ENCODE data around the gene MVP. TPM values are rescaled to one million over a fixed set of nuclear protein-coding genes. Genes with fewer than 3 reads are reported as not detected.

MVP gene
- total RNA-seq, 1 donor from 2014 or later, result 2.4 TPM

- H3K4me1 ChIP-seq, result no peaks in the 10 kb centered on the region
- H3K9me3 Mint-ChIP-seq, result no peaks in the 10 kb centered on the region
- H3K4me2 ChIP-seq, result no peak overlapping the region
- DNase-seq (ENCODE audit: low spot score), result no peak
- H3K79me2 ChIP-seq (ENCODE audit: low read depth), result no peaks in the 10 kb centered on the region
- H3K27me3 ChIP-seq, result no peaks in the 10 kb centered on the region
- no peaks in the 10 kb centered on the region for H3K36me3 Mint-ChIP-seq
- H3K9ac ChIP-seq, result no peak overlapping the region
- peaks cover 15% of the 10 kb centered on the region for H3K4me1 Mint-ChIP-seq
- TF ChIP-seq CTCF (IDR thresholded peaks at IDR 0.05) (no peak), EZH2 (IDR thresholded peaks at IDR 0.05) (no peak), EZH2phosphoT487 (IDR thresholded peaks at IDR 0.05) (no peak)
- no peak overlapping the region for H3K4me3 Mint-ChIP-seq
- no peaks in the 10 kb centered on the region for H3K36me3 ChIP-seq
- H3K27ac ChIP-seq, result no peak overlapping the region
- peaks cover 7% of the 10 kb centered on the region for H3K27me3 Mint-ChIP-seq (ENCODE audit: insufficient read depth, low read depth)
- H3K9me3 ChIP-seq (ENCODE audit: low read depth), result no peaks in the 10 kb centered on the region
- no peaks in the 10 kb centered on the region for H4K20me1 ChIP-seq (ENCODE audit: low read depth)
- no peak overlapping the region for H3K4me3 ChIP-seq
- no peaks in the 10 kb centered on the region for H3F3A ChIP-seq (ENCODE audit: low read depth)
- no peak overlapping the region for H2AFZ ChIP-seq (replicated peaks)
- H3K27ac Mint-ChIP-seq, result no peak overlapping the region
Observed at GRCh38 chr16:29850998-29851397, 30.7 kb downstream of the MVP start.

- TF ChIP-seq EZH2 (IDR thresholded peaks at IDR 0.05) (no peak), EZH2phosphoT487 (IDR thresholded peaks at IDR 0.05) (no peak), CTCF (IDR thresholded peaks at IDR 0.05) (no peak)
- Histone ChIP-seq H3K4me2 (no peak overlapping the region), H3K27me3 (no peaks in the 10 kb centered on the region), H3K9ac (no peak overlapping the region), H3F3A (ENCODE audit: low read depth) (no peaks in the 10 kb centered on the region), H3K4me3 (no peak overlapping the region), H3K9me3 (ENCODE audit: low read depth) (no peaks in the 10 kb centered on the region), H3K27ac (no peak overlapping the region), H3K36me3 (no peaks in the 10 kb centered on the region), H4K20me1 (ENCODE audit: low read depth) (no peaks in the 10 kb centered on the region), H2AFZ (replicated peaks) (no peak overlapping the region), H3K79me2 (ENCODE audit: low read depth) (no peaks in the 10 kb centered on the region), H3K4me1 (no peaks in the 10 kb centered on the region)
- no peaks in the 10 kb centered on the region for H3K9me3 Mint-ChIP-seq
- DNase-seq (ENCODE audit: low spot score), result no peak
- H3K27me3 Mint-ChIP-seq (ENCODE audit: insufficient read depth, low read depth), result peaks cover 3% of the 10 kb centered on the region
- no peaks in the 10 kb centered on the region for H3K36me3 Mint-ChIP-seq
- peaks cover 15% of the 10 kb centered on the region for H3K4me1 Mint-ChIP-seq
- no peak overlapping the region for H3K27ac Mint-ChIP-seq
- no peak overlapping the region for H3K4me3 Mint-ChIP-seq
Observed at GRCh38 chr16:29852654-29853053, 32.4 kb downstream of the MVP start.

- Histone ChIP-seq H3K36me3 (no peaks in the 10 kb centered on the region), H3K4me2 (no peak overlapping the region), H3K9ac (no peak overlapping the region), H3K4me3 (no peak overlapping the region), H3K4me1 (no peaks in the 10 kb centered on the region), H2AFZ (replicated peaks) (no peak overlapping the region), H3K27ac (no peak overlapping the region), H4K20me1 (ENCODE audit: low read depth) (no peaks in the 10 kb centered on the region), H3K27me3 (no peaks in the 10 kb centered on the region), H3F3A (ENCODE audit: low read depth) (no peaks in the 10 kb centered on the region), H3K79me2 (ENCODE audit: low read depth) (no peaks in the 10 kb centered on the region), H3K9me3 (ENCODE audit: low read depth) (no peaks in the 10 kb centered on the region)
- no peak for TF ChIP-seq CTCF (IDR thresholded peaks at IDR 0.05)
- no peak for TF ChIP-seq EZH2phosphoT487 (IDR thresholded peaks at IDR 0.05)
- TF ChIP-seq EZH2 (IDR thresholded peaks at IDR 0.05), result no peak
- Mint-ChIP-seq H3K27me3 (ENCODE audit: insufficient read depth, low read depth) (peaks cover 5% of the 10 kb centered on the region), H3K27ac (no peak overlapping the region), H3K9me3 (no peaks in the 10 kb centered on the region), H3K4me3 (no peak overlapping the region), H3K36me3 (peaks cover 3% of the 10 kb centered on the region), H3K4me1 (peaks cover 9% of the 10 kb centered on the region)
- no peak for DNase-seq (ENCODE audit: low spot score)
Observed at GRCh38 chr16:29854520-29855100, 34.3 kb downstream of the MVP start.
